Measurements from ENCODE around the gene CREB3L1.

Gene CREB3L1

DNA sequence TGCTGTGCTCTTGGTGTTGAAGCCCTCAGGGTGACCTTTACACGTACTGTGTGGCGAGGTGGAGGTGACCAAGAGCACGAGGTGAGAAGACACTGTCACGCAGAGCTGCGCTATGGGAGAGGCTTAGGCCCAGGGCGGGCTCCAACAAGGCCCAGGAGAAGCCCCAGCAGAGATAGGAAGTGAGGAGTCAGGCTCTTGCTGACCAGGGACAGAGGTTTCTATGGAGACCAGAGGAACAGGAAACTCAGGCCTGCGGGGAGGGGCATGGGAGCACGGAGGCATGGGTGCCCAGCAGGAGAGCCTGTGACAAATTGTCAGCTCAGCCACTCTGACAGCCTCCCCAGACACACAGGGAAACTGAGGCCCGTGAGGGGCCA, 85.6 kb downstream of the CREB3L1 start:
- no peak for DNase-seq (ENCODE audit: low read depth in 2 of 3, low spot score in 2 of 3)

DNA sequence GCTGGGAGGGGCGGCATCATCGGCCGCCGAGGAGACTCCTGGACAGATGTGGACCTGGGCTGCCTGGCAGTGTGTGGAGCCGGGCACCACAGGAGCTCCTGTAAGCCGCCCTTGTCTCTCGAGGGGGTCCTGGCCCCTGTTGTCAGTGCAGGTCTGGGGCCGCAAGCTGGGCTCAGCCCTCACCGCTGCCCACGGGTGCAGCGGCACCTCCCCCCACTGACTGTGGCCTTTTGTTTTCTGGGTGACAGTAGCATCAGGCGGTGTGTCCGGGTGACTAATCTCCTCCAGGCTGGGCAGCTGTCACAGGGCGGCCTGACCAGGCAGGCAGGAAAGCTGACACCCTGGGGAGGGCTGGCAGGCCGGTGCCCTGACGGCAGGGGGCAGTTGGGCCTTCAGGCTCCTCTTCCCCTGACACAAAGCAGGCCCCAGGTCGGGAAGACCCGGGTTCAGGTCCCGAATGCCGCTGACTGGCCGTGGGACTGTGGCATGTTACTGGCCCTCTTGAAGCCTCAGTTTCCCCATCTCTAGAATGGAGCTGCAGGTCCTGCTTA, 86.1 kb downstream of the CREB3L1 start:
- DNase-seq (ENCODE audit: low read depth in 2 of 3, low spot score in 2 of 3), result no peak

DNA sequence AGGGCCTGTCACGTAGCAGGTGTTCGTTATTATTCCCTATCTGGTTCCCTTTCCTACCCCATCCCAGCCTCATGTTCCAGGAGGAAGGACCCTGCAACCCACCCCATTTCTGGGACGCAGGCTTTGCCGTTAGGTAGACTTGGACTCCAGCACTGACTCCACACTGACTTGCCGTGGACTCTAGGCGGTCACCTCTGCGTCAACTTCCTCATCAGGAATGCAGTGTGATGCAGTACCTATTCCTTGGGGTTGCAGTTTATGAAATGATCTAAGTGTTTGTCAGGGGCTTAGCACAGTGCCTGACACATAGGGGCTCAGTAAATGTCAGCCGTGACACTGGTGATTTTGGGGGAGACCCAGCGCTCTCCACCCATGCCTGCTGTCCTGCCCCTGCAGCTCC, 86.6 kb downstream of the CREB3L1 start:
- no peak for DNase-seq (ENCODE audit: low read depth in 2 of 3, low spot score in 2 of 3)

DNA sequence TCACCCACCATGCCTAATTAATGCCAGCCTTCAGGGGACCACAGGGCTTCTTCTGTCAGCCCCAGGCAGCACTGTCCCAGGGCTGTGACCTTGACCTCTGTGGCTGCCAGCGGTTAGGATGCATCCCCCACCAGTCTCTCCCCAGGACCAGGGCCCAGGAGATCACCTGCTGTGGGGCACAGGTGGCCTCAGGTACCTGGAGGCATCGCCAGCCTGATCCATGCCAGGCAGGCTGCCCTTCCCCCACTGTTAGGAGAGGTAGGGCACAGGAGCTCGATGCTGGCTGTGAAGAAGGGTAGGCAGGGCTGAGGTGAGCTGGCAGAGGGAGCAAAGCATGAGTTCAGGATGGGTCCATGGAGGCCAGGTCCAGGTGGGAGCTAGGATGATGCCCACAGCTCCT, 87.3 kb downstream of the CREB3L1 start:
- no peak for DNase-seq (ENCODE audit: low read depth in 2 of 3, low spot score in 2 of 3)

DNA sequence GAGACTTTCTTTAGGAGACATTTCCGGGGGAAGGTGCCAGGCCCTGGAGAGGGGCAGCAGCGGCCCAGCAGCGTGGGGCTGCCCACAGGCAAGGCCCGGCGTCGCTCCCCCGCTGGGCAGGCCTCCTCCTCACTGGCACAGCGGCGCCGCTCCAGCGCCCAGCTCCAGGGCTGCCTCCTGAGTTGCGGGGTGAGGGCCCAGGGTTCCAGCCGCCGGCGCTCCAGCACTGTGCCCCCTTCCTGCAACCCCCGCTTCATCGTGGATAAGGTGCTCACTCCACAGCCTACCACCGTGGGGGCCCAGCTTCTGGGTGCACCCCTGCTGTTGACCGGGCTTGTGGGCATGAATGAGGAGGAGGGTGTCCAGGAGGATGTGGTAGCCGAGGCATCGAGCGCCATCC, 88.8 kb downstream of the CREB3L1 start:
- DNase-seq (ENCODE audit: low read depth in 2 of 3, low spot score in 2 of 3), result no peak

DNA sequence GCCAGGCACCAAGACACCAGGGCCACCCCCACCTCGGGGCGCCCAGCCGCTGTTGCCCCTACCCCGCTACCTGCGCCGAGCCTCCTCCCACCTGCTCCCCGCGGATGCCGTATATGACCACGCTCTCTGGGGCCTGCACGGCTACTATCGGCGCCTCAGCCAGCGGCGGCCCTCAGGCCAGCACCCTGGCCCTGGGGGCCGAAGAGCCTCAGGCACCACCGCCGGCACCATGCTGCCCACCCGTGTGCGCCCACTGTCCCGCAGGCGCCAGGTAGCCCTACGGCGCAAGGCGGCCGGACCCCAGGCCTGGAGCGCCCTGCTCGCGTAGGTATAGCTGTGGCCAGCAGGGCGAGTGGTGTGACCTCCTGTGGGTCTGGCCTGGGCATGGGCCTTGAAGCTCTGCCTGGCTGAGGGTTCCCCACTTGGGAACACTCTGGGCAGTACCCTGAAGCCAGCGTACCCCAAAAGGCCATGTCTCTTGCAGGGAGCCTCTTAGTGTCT, 89.2 kb downstream of the CREB3L1 start:
- DNase-seq (ENCODE audit: low read depth in 2 of 3, low spot score in 2 of 3), result no peak

DNA sequence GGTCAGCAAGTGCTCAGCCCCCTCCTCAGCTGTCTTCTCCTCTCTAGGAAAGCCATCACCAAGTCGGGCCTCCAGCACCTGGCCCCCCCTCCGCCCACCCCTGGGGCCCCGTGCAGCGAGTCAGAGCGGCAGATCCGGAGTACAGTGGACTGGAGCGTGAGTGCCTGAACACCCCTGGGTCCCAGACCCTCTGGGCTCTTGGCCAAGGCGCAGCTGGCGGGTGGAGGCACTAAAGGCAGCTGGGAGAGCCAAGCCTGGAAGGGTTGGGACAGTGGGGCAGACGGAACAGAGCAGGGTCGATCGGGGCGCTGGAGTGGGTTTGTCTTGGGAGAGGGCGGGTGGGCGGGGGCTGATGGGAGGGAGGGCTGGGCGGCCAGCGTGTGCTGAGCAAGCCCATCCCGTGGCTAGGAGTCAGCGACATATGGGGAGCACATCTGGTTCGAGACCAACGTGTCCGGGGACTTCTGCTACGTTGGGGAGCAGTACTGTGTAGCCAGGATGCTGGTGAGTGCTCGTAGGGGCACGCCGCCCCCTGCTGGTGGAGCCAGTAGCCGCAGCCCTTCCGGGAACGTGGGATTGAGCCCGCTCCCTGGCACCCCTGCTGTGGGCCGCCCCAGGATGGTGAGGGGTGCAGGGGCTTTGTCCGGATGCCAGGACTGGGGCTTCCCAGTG, 89.9 kb downstream of the CREB3L1 start:
- DNase-seq (ENCODE audit: low read depth in 2 of 3, low spot score in 2 of 3), result peak in 2 of 3 experiments; percentile 60 to 66

DNA sequence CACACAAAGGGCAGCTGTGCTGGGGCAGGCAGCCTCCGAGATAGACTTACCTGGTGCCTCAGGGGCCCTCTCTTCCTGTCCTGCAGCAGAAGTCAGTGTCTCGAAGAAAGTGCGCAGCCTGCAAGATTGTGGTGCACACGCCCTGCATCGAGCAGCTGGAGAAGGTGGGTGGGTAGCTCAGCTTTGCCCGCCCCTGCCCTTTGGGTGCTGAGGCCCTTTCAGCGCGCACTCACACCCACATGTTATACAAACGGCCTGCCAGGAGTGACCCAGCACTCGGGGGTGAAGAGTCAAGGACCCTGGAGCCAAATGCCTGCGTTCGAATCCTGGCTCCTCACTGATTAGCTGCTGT, 90.4 kb downstream of the CREB3L1 start:
- DNase-seq (ENCODE audit: low read depth in 2 of 3, low spot score in 2 of 3), result no peak

DNA sequence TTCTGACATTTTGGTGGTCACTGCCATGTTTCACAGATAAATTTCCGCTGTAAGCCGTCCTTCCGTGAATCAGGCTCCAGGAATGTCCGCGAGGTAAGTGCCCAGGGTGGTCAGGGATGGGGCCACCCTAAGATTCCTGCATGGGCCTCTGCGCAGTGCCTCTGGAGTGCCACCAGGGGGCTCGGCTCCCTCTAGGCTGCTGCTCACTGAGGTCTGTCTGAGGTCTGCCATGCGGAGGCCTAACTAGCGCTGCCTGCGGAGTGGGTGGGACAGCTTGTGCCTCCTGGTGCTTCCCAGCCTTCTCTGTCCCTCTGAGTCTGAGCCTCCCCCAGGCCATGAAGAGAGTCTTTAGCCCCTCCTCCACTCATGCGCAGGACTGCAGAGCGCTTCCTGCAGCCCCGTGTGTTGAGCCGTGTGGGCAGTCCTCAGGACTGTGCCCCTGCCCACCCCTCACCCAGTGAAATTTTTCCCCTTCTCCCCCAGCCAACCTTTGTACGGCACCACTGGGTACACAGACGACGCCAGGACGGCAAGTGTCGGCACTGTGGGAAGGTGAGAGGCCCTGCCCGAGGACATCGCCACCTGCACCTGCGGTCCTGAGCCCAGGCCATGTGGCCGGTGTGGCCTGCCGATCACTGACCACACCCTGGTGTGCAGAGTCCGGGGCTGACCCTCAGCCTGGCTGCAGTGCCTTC, 92.1 kb downstream of the CREB3L1 start:
- peak in 1 of 3 experiments; percentile 61 for DNase-seq (ENCODE audit: low read depth in 2 of 3, low spot score in 2 of 3)

DNA sequence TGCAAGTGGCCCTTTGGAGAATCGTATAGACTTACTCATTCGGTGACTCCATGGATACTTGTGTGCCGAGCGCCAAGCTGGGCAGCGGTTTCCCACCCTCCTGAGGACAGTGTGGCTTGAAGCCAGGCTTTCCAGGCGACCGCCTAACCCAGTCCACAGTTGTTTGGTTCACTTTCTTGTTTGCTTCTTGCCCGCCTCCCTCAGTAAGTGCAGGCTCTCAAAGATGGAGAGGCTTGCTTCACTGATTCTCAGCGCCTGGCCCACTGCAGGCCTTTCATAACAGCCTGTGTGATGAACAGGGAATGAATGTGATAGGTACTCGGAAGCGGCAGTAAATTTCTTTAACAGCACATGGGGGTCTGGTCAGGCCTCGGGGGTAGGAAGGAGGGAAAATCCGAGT, 92.8 kb downstream of the CREB3L1 start:
- no peak for DNase-seq (ENCODE audit: low read depth in 2 of 3, low spot score in 2 of 3)
